Left lung (tissue), 10 donors: ENCODE results near the gene POLA1. TPM values are rescaled to one million over a fixed set of nuclear protein-coding genes. Genes with fewer than 3 reads are reported as not detected.

Experiments used
- ATAC-seq: fragments of 200-7000 bp; cut with Tn5 transposase; one replicate; pipeline ENCODE4 v1.9.1; 2020; ENCODE audit warnings: moderate library complexity
- DNase-seq, 4 donors: peaks; one replicate each; pipeline ENCODE4 v3.0.0-alpha.2; 2013 to 2020
- H3K27ac ChIP-seq, 2 donors: fragments of 200-600 bp; sonication (generic) in 1 of 2; one replicate each; pipeline versions ENCODE4 v1.5.0 to v1.8.0; 2020 to 2021
- H3K27me3 ChIP-seq, 2 donors: fragments of 200-600 bp; sonication (generic) in 1 of 2; one replicate each; pipeline versions ENCODE4 v1.5.0 to v1.8.0; 2020 to 2021
- H3K36me3 ChIP-seq, 2 donors: fragments of 200-600 bp; sonication (generic) in 1 of 2; one replicate each; pipeline versions ENCODE4 v1.5.0 to v1.8.0; 2020 to 2021
- H3K4me1 ChIP-seq, 2 donors: fragments of 200-600 bp; one replicate each; pipeline ENCODE4 v1.8.0; 2021
- H3K4me3 ChIP-seq, 2 donors: fragments of 200-600 bp; sonication (generic) in 1 of 2; one replicate each; pipeline versions ENCODE4 v1.5.0 to v1.8.0; 2020 to 2021; ENCODE audit warnings: mild to moderate bottlenecking in 1 of 2
- H3K9me3 ChIP-seq, 2 donors: fragments of 200-600 bp; sonication (generic) in 1 of 2; one replicate each; pipeline versions ENCODE4 v1.5.0 to v1.8.0; 2020 to 2021
- CTCF ChIP-seq, 2 donors: fragments of 200-600 bp; sonication (generic) in 1 of 2; IDR thresholded peaks; one replicate each; pipeline versions ENCODE4 v1.5.0 to v1.8.0; 2021; ENCODE audit warnings: antibody characterized with exemption in 2 of 2
- intact Hi-C, 2 donors: fragments of 100-400 bp; cut with DNase I; formaldehyde crosslinking; loops; one replicate each; pipeline versions ENCODE4 v1.11.2 to v1.14.2; 2022
- polyA plus RNA-seq, 6 donors: library from polyadenylated mRNA; unstranded; fragments of 120-200 nt; gene quantifications; one replicate each; pipeline ENCODE4 v1.2.1, GENCODE V29; 2013; ENCODE audit not compliant: insufficient read length in 6 of 6
- total RNA-seq, 2 donors: library from RNA; stranded (reverse); fragmentation: NEBNext Ultra II Directional; extraction: Animal tissue kit (Norgen Biotek cat#: 25700); gene quantifications; one replicate each; pipeline ENCODE4 v1.2.1, GENCODE V29; 2021
- donor health status: DM: no; HTN: yes; CAD: no.
- donor health status: DM: no; HTN: no; CAD: no.

The POLA1 gene
- total and polyA plus RNA-seq, 8 donors = 11.0 to 19.6 (median 15.8) TPM

GRCh38 chrX:24985120-24985519, 291.4 kb downstream of the POLA1 start:
- H3K27me3 ChIP-seq = no peaks in the 10 kb centered on the region
- no peak for DNase-seq
- no peaks in the 10 kb centered on the region for H3K4me1 ChIP-seq
- no peaks in the 10 kb centered on the region for H3K36me3 ChIP-seq
- H3K27ac ChIP-seq = no peak overlapping the region
- intact Hi-C loops = no loop called here
- H3K9me3 ChIP-seq = no peaks in the 10 kb centered on the region
- ATAC-seq = no peak
- TF ChIP-seq CTCF (IDR thresholded peaks at IDR 0.05) = no peak
- H3K4me3 ChIP-seq = no peak overlapping the region

- intact Hi-C loops = no loop called here
- Histone ChIP-seq H3K4me3 (no peak overlapping the region), H3K27ac (no peak overlapping the region), H3K27me3 (no peaks in the 10 kb centered on the region), H3K36me3 (no peaks in the 10 kb centered on the region), H3K4me1 (no peaks in the 10 kb centered on the region), H3K9me3 (no peaks in the 10 kb centered on the region)
- no peak for ATAC-seq
- no peak for DNase-seq
- TF ChIP-seq CTCF (IDR thresholded peaks at IDR 0.05) = no peak
Measured at GRCh38 chrX:24987731-24988130, 294.0 kb downstream of the POLA1 start.

- H3K27me3 ChIP-seq = no peaks in the 10 kb centered on the region
- ATAC-seq (no peak), DNase-seq (no peak)
- no peaks in the 10 kb centered on the region for H3K4me1 ChIP-seq
- no peaks in the 10 kb centered on the region for H3K36me3 ChIP-seq
- intact Hi-C loops = no loop called here
- no peak for TF ChIP-seq CTCF (IDR thresholded peaks at IDR 0.05)
- H3K9me3 ChIP-seq = no peaks in the 10 kb centered on the region
- H3K27ac ChIP-seq = no peak overlapping the region
- no peak overlapping the region for H3K4me3 ChIP-seq
Measured at GRCh38 chrX:24988314-24988713, 294.6 kb downstream of the POLA1 start.

- no peak overlapping the region for H3K27ac ChIP-seq
- H3K27me3 ChIP-seq = no peaks in the 10 kb centered on the region
- intact Hi-C loops = no loop called here
- H3K4me1 ChIP-seq = no peaks in the 10 kb centered on the region
- DNase-seq = no peak
- no peak overlapping the region for H3K4me3 ChIP-seq
- no peak for TF ChIP-seq CTCF (IDR thresholded peaks at IDR 0.05)
- H3K9me3 ChIP-seq = no peaks in the 10 kb centered on the region
- no peak for ATAC-seq
- no peaks in the 10 kb centered on the region for H3K36me3 ChIP-seq
Measured at GRCh38 chrX:24990535-24990934, 296.8 kb downstream of the POLA1 start.

- intact Hi-C loops = no loop called here
- TF ChIP-seq CTCF (IDR thresholded peaks at IDR 0.05) = no peak
- Histone ChIP-seq H3K27ac (no peak overlapping the region), H3K27me3 (no peaks in the 10 kb centered on the region), H3K9me3 (no peaks in the 10 kb centered on the region), H3K36me3 (peaks cover 0 to 6% of the 10 kb centered on the region in 2 donors), H3K4me1 (no peaks in the 10 kb centered on the region), H3K4me3 (no peak overlapping the region)
- DNase-seq (no peak), ATAC-seq (no peak)
Measured at GRCh38 chrX:24993879-24994278, 300.2 kb downstream of the POLA1 start.
